GM12878 (cell line): ENCODE data around the gene COQ5. TPM values are rescaled to one million over a fixed set of nuclear protein-coding genes. Genes with fewer than 3 reads are reported as not detected.
A peak's percentile ranks its signal among the peaks of the same experiment; 100 is the strongest.
"Not testable (repeated sequence)": the region's sequence is repeated elsewhere in the genome, so short reads cannot be mapped to it uniquely, and the experiment has no call there.

Source experiments
- ATAC-seq: fragments of 200-7000 bp; cut with Tn5 transposase; 3 replicates; pipeline ENCODE4 v1.9.1; 2020; ENCODE audit warnings: mild to moderate bottlenecking, moderate library complexity
- BruUV-seq: library from RNA; stranded (reverse); fragments of 400-500 nt; replicated peaks from 2 replicates; lab custom pipeline; 2021; lab: Mats Ljungman, UMichigan
- CTCF ChIA-PET: fragments of 300-600 bp; sonication (Branson Sonifier 250); formaldehyde crosslinking; extraction: SDS; loops from one replicate; lab custom pipeline; 2021; ENCODE audit warnings: inconsistent platforms; lab: Yijun Ruan, JAX
- POLR2A ChIA-PET: fragments of 350-600 bp; formaldehyde crosslinking; extraction: SDS; loops from one replicate; lab custom pipeline; 2021; ENCODE audit warnings: inconsistent platforms; lab: Charles Lee
- RAD21 ChIA-PET: fragments of 300-600 bp; sonication (Branson Sonifier 250); formaldehyde crosslinking; loops from one replicate; lab custom pipeline; 2023; ENCODE audit warnings: antibody characterized with exemption; ENCODE audit not compliant: unreplicated experiment; lab: Charles Lee
- SMC1A ChIA-PET: fragments of 300-600 bp; sonication (Branson Sonifier 250); formaldehyde crosslinking; loops from one replicate; lab custom pipeline; 2023; ENCODE audit not compliant: unreplicated experiment, uncharacterized antibody; lab: Charles Lee
- DNase-seq: peaks from one replicate; pipeline ENCODE4 v3.0.0-alpha.2; 2011; ENCODE audit warnings: low read depth, low spot score
- FAIRE-seq: peaks from 3 replicates; lab custom pipeline; 2011; peaks lifted over from hg19 to GRCh38; lab: Jason Lieb, UNC
- H2AFZ ChIP-seq: 2 replicates; pipeline ENCODE4 v1.6.0; 2011; ENCODE audit warnings: low read depth, low read length, control low read depth; ENCODE audit not compliant: control insufficient read depth
- H3K27ac ChIP-seq: 2 replicates; pipeline ENCODE4 v1.5.1; 2011; ENCODE audit warnings: control low read depth; ENCODE audit not compliant: control insufficient read depth, insufficient read depth
- H3K27me3 ChIP-seq, 2 experiments: replicated peaks in 1 of 2; 2 replicates each; pipeline versions ENCODE4 v1.6.0 to v1.6.1; 2011; ENCODE audit warnings: low read length in 1 of 2; ENCODE audit not compliant: control insufficient read depth in 2 of 2, insufficient read depth in 2 of 2
- H3K36me3 ChIP-seq, 2 experiments: 2 replicates each; pipeline ENCODE4 v1.5.1; 2011; ENCODE audit warnings: low read length in 1 of 2; ENCODE audit not compliant: control insufficient read depth in 2 of 2, insufficient read depth in 2 of 2
- H3K4me1 ChIP-seq: 2 replicates; pipeline ENCODE4 v1.6.1; 2011; ENCODE audit warnings: mild to moderate bottlenecking, low read length, moderate library complexity, mixed read lengths; ENCODE audit not compliant: control insufficient read depth, insufficient read depth
- H3K4me2 ChIP-seq: 2 replicates; pipeline ENCODE4 v1.6.0; 2011; ENCODE audit warnings: control low read depth; ENCODE audit not compliant: control insufficient read depth, insufficient read depth
- H3K4me3 ChIP-seq: fragments of 200-600 bp; sonication (generic); 2 replicates; pipeline ENCODE4 v1.5.1; 2016
- H3K79me2 ChIP-seq: 2 replicates; pipeline ENCODE4 v1.6.0; 2011; ENCODE audit warnings: low read length; ENCODE audit not compliant: control insufficient read depth, insufficient read depth
- H3K9ac ChIP-seq: 2 replicates; pipeline ENCODE4 v1.8.0; 2011; ENCODE audit warnings: low read length, control low read depth, mixed read lengths; ENCODE audit not compliant: control insufficient read depth, insufficient read depth
- H3K9me3 ChIP-seq: replicated peaks from 3 replicates; pipeline ENCODE4 v1.5.1; 2011; ENCODE audit warnings: mild to moderate bottlenecking, low read length; ENCODE audit not compliant: control insufficient read depth, insufficient read depth
- H4K20me1 ChIP-seq: 2 replicates; pipeline ENCODE4 v1.6.0; 2011; ENCODE audit not compliant: control insufficient read depth, insufficient read depth
- POLR2AphosphoS2 ChIP-seq: IDR thresholded peaks from 2 replicates; pipeline ENCODE4 v1.6.1; 2011; ENCODE audit warnings: low read depth, mild to moderate bottlenecking, low read length, improper control_type of control experiment, moderate library complexity
- RUNX3 ChIP-seq: IDR thresholded peaks from 2 replicates; pipeline ENCODE4 v1.6.1; 2012; ENCODE audit warnings: low read length, inconsistent platforms
- ZNF384 ChIP-seq: IDR thresholded peaks from 2 replicates; pipeline ENCODE4 v1.6.1; 2012; ENCODE audit warnings: low read depth, mild to moderate bottlenecking, low read length, improper control_type of control experiment, borderline replicate concordance
- WGBS: methylation state at CpG from one replicate; pipeline ENCODE4 v1.1.6; 2016; ENCODE audit warnings: low lambda C conversion rate; ENCODE audit not compliant: insufficient replicate concordance, insufficient coverage; ENCODE audit errors: missing lambda C conversion rate; 5-methylcytosine and 5-hydroxymethylcytosine counted together
- in situ Hi-C: fragments of 300-500 bp; cut with MboI; formaldehyde crosslinking; loops from 9 replicates; pipeline ENCODE4 v1.14.3; 2018; ENCODE audit warnings: mixed read lengths
- intact Hi-C: fragments of 100-400 bp; cut with micrococcal nuclease; formaldehyde crosslinking; loops from one replicate; pipeline ENCODE4 v1.14.2; 2022; ENCODE audit not compliant: unreplicated experiment
- polyA plus RNA-seq, 11 experiments: library from polyadenylated mRNA; depleted of rRNA in 4 of 11; unstranded in 6 of 11; stranded (reverse) in 5 of 11; fragments of >200 nt; fragmentation: Nextera tagmentation in 4 of 11; fragmentation: Illumina TruSeq in 1 of 11; extraction: Ambion mirVana in 4 of 11; extraction: Trizol in 1 of 11; gene quantifications; 1 replicate in 1 of 11; 2 replicates in 10 of 11; pipeline versions ENCODE4 v1.2.1 to v1.2.3, GENCODE V29; 2011 to 2016; ENCODE audit warnings: inconsistent platforms in 2 of 11, missing spikeins in 2 of 11, low read depth in 1 of 11
- total RNA-seq, 4 experiments: library from RNA; depleted of rRNA in 3 of 4; stranded (reverse); fragments of >200 nt in 3 of 4; fragmentation: Illumina TruSeq in 1 of 4; extraction: Trizol in 1 of 4; gene quantifications; 2 replicates each; pipeline versions ENCODE4 v1.2.1 to v1.2.3, GENCODE V29; 2013 to 2021
- TF ChIP-seq, protein P1 (sequence below): fragments of 450-650 bp; IDR thresholded peaks from 2 replicates; pipeline ENCODE4 v1.6.1; 2016; ENCODE audit warnings: mild to moderate bottlenecking
- TF ChIP-seq, protein P2 (sequence below): IDR thresholded peaks from 2 replicates; pipeline ENCODE4 v1.6.1; 2011; ENCODE audit warnings: mild to moderate bottlenecking, low read depth, low read length, moderate library complexity; ENCODE audit not compliant: insufficient replicate concordance

The COQ5 gene
- total and polyA plus RNA-seq, 10 of the 15 experiments (the other 5 are each of a cell fraction or from before 2014, with no cell fraction given) = 24.8 to 69.3 (median 37.8) TPM

- Histone ChIP-seq H4K20me1 (peaks cover 5% of the 10 kb centered on the region; the same call in 1 of the 2 replicates), H3K36me3 (0 out of 4 replicates have a peak, but pooled peaks cover 0 to 8% of the 10 kb centered on the region in 2 experiments), H3K27ac (no peak overlapping the region), H3K9me3 (no peaks in the 10 kb centered on the region), H3K79me2 (peaks cover 44% of the 10 kb centered on the region), H3K9ac (no peak overlapping the region), H3K27me3 (no peaks in the 10 kb centered on the region), H3K4me1 (peaks cover 15% of the 10 kb centered on the region), H2AFZ (peak overlapping the region; percentile 20; the same call in 1 of the 2 replicates), H3K4me3 (no peak overlapping the region), H3K4me2 (no peak overlapping the region)
- ChIA-PET POLR2A (interaction anchor here (0.9 to 1.3 kb wide), 2 partner anchors 36 to 93 kb away, joined by 3 to 11 read pairs; partner anchors contain the start of gene DYNLL1), SMC1A (interaction anchor here (0.9 kb wide), 1 partner anchor 44 kb away, joined by 3 read pairs; no protein-coding TSS in a partner anchor), RAD21 (no interaction called here), CTCF (interaction anchor here (1.0 to 1.2 kb wide), 2 partner anchors 305 to 332 kb away, joined by 3 read pairs; partner anchors contain the start of gene RPLP0)
- FAIRE-seq (no peak), DNase-seq (no peak), ATAC-seq (no peak)
- WGBS = 3% methylated on average over 4 of the region's 4 CpGs
- TF ChIP-seq RUNX3 = 0 out of 2 replicates have a peak, but pooled peaks have one; percentile 13
- TF ChIP-seq POLR2AphosphoS2 = no peak
- 0 out of 2 replicates have a peak, but pooled peaks have one; percentile 10 for TF ChIP-seq ZNF384
- TF ChIP-seq, protein P1, sequence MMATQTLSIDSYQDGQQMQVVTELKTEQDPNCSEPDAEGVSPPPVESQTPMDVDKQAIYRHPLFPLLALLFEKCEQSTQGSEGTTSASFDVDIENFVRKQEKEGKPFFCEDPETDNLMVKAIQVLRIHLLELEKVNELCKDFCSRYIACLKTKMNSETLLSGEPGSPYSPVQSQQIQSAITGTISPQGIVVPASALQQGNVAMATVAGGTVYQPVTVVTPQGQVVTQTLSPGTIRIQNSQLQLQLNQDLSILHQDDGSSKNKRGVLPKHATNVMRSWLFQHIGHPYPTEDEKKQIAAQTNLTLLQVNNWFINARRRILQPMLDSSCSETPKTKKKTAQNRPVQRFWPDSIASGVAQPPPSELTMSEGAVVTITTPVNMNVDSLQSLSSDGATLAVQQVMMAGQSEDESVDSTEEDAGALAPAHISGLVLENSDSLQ = peak; percentile 93
- TF ChIP-seq, protein P2, sequence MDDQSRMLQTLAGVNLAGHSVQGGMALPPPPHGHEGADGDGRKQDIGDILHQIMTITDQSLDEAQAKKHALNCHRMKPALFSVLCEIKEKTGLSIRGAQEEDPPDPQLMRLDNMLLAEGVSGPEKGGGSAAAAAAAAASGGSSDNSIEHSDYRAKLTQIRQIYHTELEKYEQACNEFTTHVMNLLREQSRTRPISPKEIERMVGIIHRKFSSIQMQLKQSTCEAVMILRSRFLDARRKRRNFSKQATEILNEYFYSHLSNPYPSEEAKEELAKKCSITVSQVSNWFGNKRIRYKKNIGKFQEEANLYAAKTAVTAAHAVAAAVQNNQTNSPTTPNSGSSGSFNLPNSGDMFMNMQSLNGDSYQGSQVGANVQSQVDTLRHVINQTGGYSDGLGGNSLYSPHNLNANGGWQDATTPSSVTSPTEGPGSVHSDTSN = peak; percentile 49
- in situ Hi-C loops (no loop called here), intact Hi-C loops (no loop called here)
- BruUV-seq = no TSS peak
Measured at GRCh38 chr12:120532701-120533238, 3.8 kb upstream of the COQ5 start.

DNA sequence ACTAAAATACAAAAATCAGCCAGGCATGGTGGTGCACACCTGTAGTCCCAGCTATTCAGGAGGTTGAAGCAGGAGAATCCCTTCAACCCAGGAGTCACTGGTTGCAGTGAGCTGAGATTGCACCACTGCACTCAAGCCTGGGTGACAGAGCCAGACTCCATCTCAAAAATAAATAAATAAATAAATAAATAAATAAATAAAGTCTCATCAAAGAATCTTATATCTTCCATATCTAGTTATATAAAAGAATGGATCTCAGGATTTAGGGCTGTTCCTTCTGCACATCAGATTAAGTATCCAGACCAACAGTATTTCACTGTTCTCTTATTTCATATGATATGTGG, 1.4 kb upstream of the COQ5 start:
- H3K9ac ChIP-seq, H3K36me3 ChIP-seq, FAIRE-seq, DNase-seq, H2AFZ ChIP-seq, POLR2A ChIA-PET, H3K9me3 ChIP-seq, intact Hi-C loops, H3K4me3 ChIP-seq, BruUV-seq, ATAC-seq, H4K20me1 ChIP-seq, RAD21 ChIA-PET, in situ Hi-C loops, H3K27ac ChIP-seq, H3K27me3 ChIP-seq, H3K4me1 ChIP-seq: not testable (repeated sequence)
- Histone ChIP-seq H3K4me2 (peak overlapping the region; percentile 87), H3K79me2 (peaks cover 21% of the 10 kb centered on the region)
- SMC1A ChIA-PET = interaction anchor here (1.6 kb wide), 1 partner anchor 35 kb away, joined by 6 read pairs; the partner anchor contains the start of gene DYNLL1
- CTCF ChIA-PET = interaction anchor here (0.6 to 1.9 kb wide), 3 partner anchors 33 to 119 kb away, joined by 3 to 5 read pairs (median 5); partner anchors contain the start of gene POP5
